Naive thymus-derived CD4-positive, alpha-beta T cell (primary cell): ENCODE measurements around the gene CLEC12A. TPM values are rescaled to one million over a fixed set of nuclear protein-coding genes. Genes with fewer than 3 reads are reported as not detected.

Source experiments
- ATAC-seq: fragments of 150-1000 bp; cut with Tn5 transposase; 2 replicates; pipeline ENCODE4 v1.10.0; 2021; ENCODE audit warnings: mild to moderate bottlenecking, moderate library complexity
- CTCF ChIA-PET: fragments of 350-600 bp; sonication (Branson Sonifier 250); formaldehyde crosslinking; loops from one replicate; lab custom pipeline; 2021; ENCODE audit warnings: antibody characterized with exemption; lab: Charles Lee
- POLR2A ChIA-PET: fragments of 350-600 bp; sonication (Branson Sonifier 250); formaldehyde crosslinking; loops from one replicate; lab custom pipeline; 2021; ENCODE audit warnings: antibody characterized with exemption, inconsistent platforms; lab: Charles Lee
- DNase-seq, 9 donors: peaks; one replicate each; pipeline versions ENCODE4 v3.0.0 to v3.0.0-alpha.2; 2020 to 2022; ENCODE audit warnings: mixed read lengths in 1 of 9
- H3K27ac ChIP-seq: one replicate; pipeline ENCODE4 v1.7.0; 2013; ENCODE audit warnings: mild to moderate bottlenecking, low read depth, low read length, moderate library complexity
- H3K27me3 ChIP-seq, 2 donors: one replicate each; pipeline ENCODE4 v1.7.0; 2013; ENCODE audit warnings: low read length in 2 of 2, mild to moderate bottlenecking in 2 of 2, moderate library complexity in 2 of 2; ENCODE audit not compliant: control insufficient read depth in 2 of 2, insufficient read depth in 2 of 2
- H3K36me3 ChIP-seq, 3 experiments: 1 replicate in 2 of 3; 2 replicates in 1 of 3; pipeline ENCODE4 v1.7.0; 2013; ENCODE audit warnings: low read length in 3 of 3, mild to moderate bottlenecking in 3 of 3, moderate library complexity in 1 of 3; ENCODE audit not compliant: insufficient read depth in 3 of 3, control insufficient read depth in 2 of 3
- H3K4me1 ChIP-seq, 2 donors: one replicate each; pipeline ENCODE4 v1.7.0; 2013; ENCODE audit warnings: low read length in 2 of 2, mild to moderate bottlenecking in 2 of 2, moderate library complexity in 1 of 2; ENCODE audit not compliant: control insufficient read depth in 2 of 2, insufficient read depth in 2 of 2
- H3K4me3 ChIP-seq: 2 replicates; pipeline ENCODE4 v1.7.0; 2013; ENCODE audit warnings: mild to moderate bottlenecking, low read length
- H3K9me3 ChIP-seq, 3 experiments: 1 replicate in 2 of 3; 2 replicates in 1 of 3; pipeline ENCODE4 v1.7.0; 2013; ENCODE audit warnings: low read length in 3 of 3; ENCODE audit not compliant: control insufficient read depth in 2 of 3
- H3K27ac Mint-ChIP-seq, 9 donors: one replicate each; pipeline ENCODE4 v1.8.0; 2020 to 2022; ENCODE audit warnings: mixed read lengths in 9 of 9, mild to moderate bottlenecking in 8 of 9, moderate library complexity in 5 of 9, inconsistent platforms in 2 of 9
- H3K27me3 Mint-ChIP-seq, 5 donors: one replicate each; pipeline ENCODE4 v1.8.0; 2021 to 2022; ENCODE audit warnings: mixed read lengths in 5 of 5, mild to moderate bottlenecking in 1 of 5
- H3K36me3 Mint-ChIP-seq, 5 donors: one replicate each; pipeline ENCODE4 v1.8.0; 2020 to 2022; ENCODE audit warnings: mixed read lengths in 5 of 5, mild to moderate bottlenecking in 3 of 5, inconsistent platforms in 1 of 5
- H3K4me1 Mint-ChIP-seq, 7 donors: one replicate each; pipeline ENCODE4 v1.8.0; 2020 to 2022; ENCODE audit warnings: mixed read lengths in 7 of 7, mild to moderate bottlenecking in 3 of 7, inconsistent platforms in 1 of 7
- H3K4me3 Mint-ChIP-seq, 10 donors: one replicate each; pipeline ENCODE4 v1.8.0; 2020 to 2022; ENCODE audit warnings: mild to moderate bottlenecking in 10 of 10, mixed read lengths in 10 of 10, moderate library complexity in 6 of 10, inconsistent platforms in 2 of 10
- H3K9me3 Mint-ChIP-seq, 11 donors: one replicate each; pipeline ENCODE4 v1.8.0; 2020 to 2022; ENCODE audit warnings: mixed read lengths in 11 of 11, mild to moderate bottlenecking in 4 of 11, inconsistent platforms in 1 of 11, moderate library complexity in 1 of 11
- intact Hi-C, 2 donors: fragments of 100-400 bp; cut with micrococcal nuclease; formaldehyde crosslinking; loops; one replicate each; pipeline ENCODE4 v1.15.1; 2023
- polyA plus RNA-seq, 2 donors: library from polyadenylated mRNA; unstranded; fragments of 300-500 nt; fragmentation: Illumina TruSeq; gene quantifications; one replicate each; pipeline ENCODE4 v1.2.3, GENCODE V29; 2021
- total RNA-seq, 6 experiments: library from RNA in 5 of 6; stranded (reverse) in 5 of 6; gene quantifications; 1 replicate in 5 of 6; 2 replicates in 1 of 6; pipeline ENCODE4 v1.2.3 and lab custom pipeline; 2021 to 2026

The CLEC12A gene
- total and polyA plus RNA-seq, 7 experiments from 2014 or later = 0.31 to 47.8 (median 3.7) TPM; not detected in 3

GRCh38 chr12:9943240-9943639, 28.0 kb upstream of the CLEC12A start:
- H3K36me3 Mint-ChIP-seq = peaks cover 0 to 7% (median 0%) of the 10 kb centered on the region in 5 donors
- Histone ChIP-seq H3K9me3 (no peaks in the 10 kb centered on the region), H3K4me1 (peaks cover 1% of the 10 kb centered on the region in 2 donors), H3K4me3 (peak overlapping the region; percentile 2), H3K27me3 (no peaks in the 10 kb centered on the region), H3K27ac (peak overlapping the region; percentile 9), H3K36me3 (no peaks in the 10 kb centered on the region)
- ATAC-seq (peak; percentile 91), DNase-seq (peak in 3 of 9 donors; percentile 17 to 63 (median 49))
- peaks cover 0 to 34% (median 0%) of the 10 kb centered on the region in 5 donors for H3K27me3 Mint-ChIP-seq
- H3K4me3 Mint-ChIP-seq = peak overlapping the region; percentile 55 to 88 (median 70)
- peak overlapping the region in 6 of 9 donors; percentile 13 to 88 (median 72) for H3K27ac Mint-ChIP-seq
- POLR2A ChIA-PET = interaction anchor here (1.2 kb wide), 1 partner anchor 18 kb away, joined by 3 read pairs; no protein-coding TSS in a partner anchor
- H3K4me1 Mint-ChIP-seq = peaks cover 12 to 41% (median 32%) of the 10 kb centered on the region in 7 donors
- CTCF ChIA-PET = no interaction called here
- H3K9me3 Mint-ChIP-seq = peaks cover 0 to 2% (median 0%) of the 10 kb centered on the region in 11 donors
- intact Hi-C loops = loop anchor here (2.0 to 10.0 kb wide), 6 partner anchors 131 to 672 kb away; partner anchors contain the start of genes GABARAPL1 (in 1 of the 2) and MAGOHB (in 1 of the 2)

- no peak for DNase-seq
- H3K27ac ChIP-seq = no peak overlapping the region
- POLR2A ChIA-PET = interaction anchor here (0.6 to 0.7 kb wide), 2 partner anchors 76 to 268 kb away, joined by 3 read pairs; partner anchors contain the start of genes CLEC2B and GABARAPL1
- Mint-ChIP-seq H3K4me1 (peaks cover 23 to 52% (median 42%) of the 10 kb centered on the region in 7 donors), H3K27me3 (peaks cover 0 to 29% (median 0%) of the 10 kb centered on the region in 5 donors), H3K9me3 (peaks cover 0 to 2% (median 0%) of the 10 kb centered on the region in 11 donors), H3K36me3 (peaks cover 0 to 7% (median 0%) of the 10 kb centered on the region in 5 donors), H3K4me3 (peak overlapping the region in 9 of 10 donors; percentile 4 to 66 (median 50)), H3K27ac (peak overlapping the region in 7 of 9 donors; percentile 5 to 79 (median 14))
- ATAC-seq = no peak
- H3K4me3 ChIP-seq = no peak overlapping the region
- peaks cover 10 to 12% of the 10 kb centered on the region in 2 donors for H3K4me1 ChIP-seq
- no peaks in the 10 kb centered on the region for H3K27me3 ChIP-seq
- H3K9me3 ChIP-seq = no peaks in the 10 kb centered on the region
- CTCF ChIA-PET = interaction anchor here (1.0 to 1.1 kb wide), 2 partner anchors 12 to 208 kb away, joined by 3 read pairs; partner anchors contain the start of gene CLEC2A
- intact Hi-C loops = loop anchor here (1.0 to 10.0 kb wide), 6 partner anchors 12 to 670 kb away; partner anchors contain the start of gene MAGOHB (in 1 of the 2)
- H3K36me3 ChIP-seq = no peaks in the 10 kb centered on the region
Measured at GRCh38 chr12:9944391-9944790, 26.8 kb upstream of the CLEC12A start.

GRCh38 chr12:9947674-9948073, 23.5 kb upstream of the CLEC12A start:
- Histone ChIP-seq H3K9me3 (no peaks in the 10 kb centered on the region), H3K4me3 (no peak overlapping the region), H3K4me1 (peaks cover 27 to 29% of the 10 kb centered on the region in 2 donors), H3K27ac (no peak overlapping the region), H3K36me3 (no peaks in the 10 kb centered on the region), H3K27me3 (no peaks in the 10 kb centered on the region)
- ATAC-seq = no peak
- Mint-ChIP-seq H3K4me1 (peaks cover 42 to 64% (median 45%) of the 10 kb centered on the region in 7 donors), H3K36me3 (peaks cover 0 to 7% (median 0%) of the 10 kb centered on the region in 5 donors), H3K27ac (peak overlapping the region in 2 of 9 donors; percentile 21 to 54), H3K9me3 (peaks cover 0 to 4% (median 0%) of the 10 kb centered on the region in 11 donors), H3K27me3 (peaks cover 0 to 5% (median 0%) of the 10 kb centered on the region in 5 donors), H3K4me3 (no peak overlapping the region)
- ChIA-PET CTCF (interaction anchor here (1.1 kb wide), 1 partner anchor 205 kb away, joined by 4 read pairs; no protein-coding TSS in a partner anchor), POLR2A (no interaction called here)
- intact Hi-C loops = loop anchor here (2.0 to 10.0 kb wide), 5 partner anchors 79 to 995 kb away; partner anchors contain the start of genes CLEC2B (in 1 of the 2) and MAGOHB (in 1 of the 2)
- DNase-seq = no peak

GRCh38 chr12:9948606-9949296, 22.5 kb upstream of the CLEC12A start:
- no peaks in the 10 kb centered on the region for H3K27me3 Mint-ChIP-seq
- peak; percentile 80 for ATAC-seq
- DNase-seq = peak in 5 of 9 donors; percentile 22 to 36 (median 26)
- H3K27me3 ChIP-seq = no peaks in the 10 kb centered on the region
- H3K9me3 Mint-ChIP-seq = peaks cover 0 to 4% (median 0%) of the 10 kb centered on the region in 11 donors
- CTCF ChIA-PET = interaction anchor here (0.6 to 1.1 kb wide), 5 partner anchors 10 to 296 kb away, joined by 3 to 5 read pairs (median 3); no protein-coding TSS in a partner anchor
- peaks cover 27 to 29% of the 10 kb centered on the region in 2 donors for H3K4me1 ChIP-seq
- H3K27ac Mint-ChIP-seq = peak overlapping the region; percentile 0 to 74 (median 2)
- peaks cover 0 to 7% (median 0%) of the 10 kb centered on the region in 5 donors for H3K36me3 Mint-ChIP-seq
- no peaks in the 10 kb centered on the region for H3K9me3 ChIP-seq
- POLR2A ChIA-PET = interaction anchor here (0.6 kb wide), 1 partner anchor 415 kb away, joined by 3 read pairs; no protein-coding TSS in a partner anchor
- no peak overlapping the region for H3K27ac ChIP-seq
- H3K4me3 Mint-ChIP-seq = peak overlapping the region in 8 of 10 donors; percentile 0 to 53 (median 14)
- no peak overlapping the region for H3K4me3 ChIP-seq
- peaks cover 40 to 61% (median 43%) of the 10 kb centered on the region in 7 donors for H3K4me1 Mint-ChIP-seq
- H3K36me3 ChIP-seq = no peaks in the 10 kb centered on the region
- intact Hi-C loops = loop anchor here (2.0 to 10.0 kb wide), 5 partner anchors 80 to 996 kb away; partner anchors contain the start of genes CLEC2B (in 1 of the 2) and MAGOHB (in 1 of the 2)

- peaks cover 33 to 60% (median 47%) of the 10 kb centered on the region in 7 donors for H3K4me1 Mint-ChIP-seq
- CTCF ChIA-PET = no interaction called here
- H3K27me3 Mint-ChIP-seq = no peaks in the 10 kb centered on the region
- peak overlapping the region; percentile 23 to 84 (median 57) for H3K27ac Mint-ChIP-seq
- peaks cover 0 to 7% (median 0%) of the 10 kb centered on the region in 5 donors for H3K36me3 Mint-ChIP-seq
- intact Hi-C loops = loop anchor here in 1 of 2 donors (1.0 kb wide), 1 partner anchor 8 kb away; no protein-coding TSS in a partner anchor
- no peaks in the 10 kb centered on the region for H3K9me3 ChIP-seq
- H3K36me3 ChIP-seq = no peaks in the 10 kb centered on the region
- no peaks in the 10 kb centered on the region for H3K27me3 ChIP-seq
- POLR2A ChIA-PET = no interaction called here
- ATAC-seq = peak; percentile 91
- H3K9me3 Mint-ChIP-seq = peaks cover 0 to 4% (median 0%) of the 10 kb centered on the region in 11 donors
- H3K4me3 ChIP-seq = peak overlapping the region; percentile 3
- H3K4me3 Mint-ChIP-seq = peak overlapping the region; percentile 30 to 82 (median 70)
- DNase-seq = peak in 8 of 9 donors; percentile 27 to 68 (median 59)
- no peak overlapping the region for H3K27ac ChIP-seq
- H3K4me1 ChIP-seq = peaks cover 27 to 29% of the 10 kb centered on the region in 2 donors
Measured at GRCh38 chr12:9951026-9951675, 20.1 kb upstream of the CLEC12A start.
